NCI-H2171 (cell line): ENCODE results near the gene HEATR3.
A peak's percentile ranks its signal among the peaks of the same experiment; 100 is the strongest.
"Not testable (repeated sequence)": the region's sequence is repeated elsewhere in the genome, so short reads cannot be mapped to it uniquely, and the experiment has no call there.

Experiments
- DNase-seq: peaks from one replicate; lab custom pipeline; 2025; lab: John Stamatoyannopoulos, UW

Gene HEATR3

GRCh38 chr16:50102051-50102746 lies 36.4 kb downstream of the HEATR3 start:
- DNase-seq = no peak

- no peak for DNase-seq
These were observed 38.0 kb downstream of the HEATR3 start for GRCh38 chr16:50103764-50104163.

- no peak for DNase-seq
These were observed 48.8 kb downstream of the HEATR3 start for GRCh38 chr16:50114357-50115129.

- no peak for DNase-seq
These were observed 54.9 kb downstream of the HEATR3 start for GRCh38 chr16:50120711-50121110.

- DNase-seq = no peak
These were observed 55.5 kb downstream of the HEATR3 start for GRCh38 chr16:50121278-50121677.

GRCh38 chr16:50121721-50122445 lies 56.1 kb downstream of the HEATR3 start:
- no peak for DNase-seq

GRCh38 chr16:50123417-50123816 lies 57.6 kb downstream of the HEATR3 start:
- no peak for DNase-seq

- no peak for DNase-seq
These were observed 59.0 kb downstream of the HEATR3 start for GRCh38 chr16:50124769-50125168.

- DNase-seq = no peak
These were observed 60.4 kb downstream of the HEATR3 start for GRCh38 chr16:50126183-50126582.

- DNase-seq = not testable (repeated sequence)
These were observed 66.8 kb downstream of the HEATR3 start for GRCh38 chr16:50132571-50132970.

- DNase-seq = no peak
These were observed 67.4 kb downstream of the HEATR3 start for GRCh38 chr16:50133214-50133613.

- DNase-seq = no peak
These were observed 70.6 kb downstream of the HEATR3 start for GRCh38 chr16:50136399-50136798.

- DNase-seq = no peak
These were observed 71.5 kb downstream of the HEATR3 start for GRCh38 chr16:50137268-50137667.

GRCh38 chr16:50139580-50139979 lies 73.8 kb downstream of the HEATR3 start:
- DNase-seq = no peak

- DNase-seq = peak; percentile 38
These were observed 78.4 kb downstream of the HEATR3 start for GRCh38 chr16:50144211-50144610.

- DNase-seq = no peak
These were observed 81.0 kb downstream of the HEATR3 start for GRCh38 chr16:50146479-50147435.

- no peak for DNase-seq
These were observed 85.6 kb downstream of the HEATR3 start for GRCh38 chr16:50151322-50151721.

GRCh38 chr16:50151756-50152155 lies 86.0 kb downstream of the HEATR3 start:
- DNase-seq = no peak

GRCh38 chr16:50152351-50152806 lies 86.6 kb downstream of the HEATR3 start:
- DNase-seq = no peak

GRCh38 chr16:50152807-50153595 lies 87.2 kb downstream of the HEATR3 start, which contains the start of gene TENT4B:
Gene TENT4B, plus strand, starts transcription at chr16:50153306. Its CDS starts 316 bp downstream, at chr16:50153622.
- peak; percentile 74 for DNase-seq
